Occipital lobe (tissue), 2 donors: ENCODE data around the gene RBM6. TPM values are rescaled to one million over a fixed set of nuclear protein-coding genes. Genes with fewer than 3 reads are reported as not detected.

Source experiments
- DNase-seq: peaks from one replicate; lab custom pipeline; 2025; lab: John Stamatoyannopoulos, UW
- total RNA-seq: library from RNA; depleted of rRNA; stranded (reverse); fragments of >200 nt; gene quantifications from one replicate; pipeline ENCODE4 v1.2.3, GENCODE V29; 2014

The RBM6 gene
- total RNA-seq, 1 donor from 2014 or later, result 83.3 TPM

DNA sequence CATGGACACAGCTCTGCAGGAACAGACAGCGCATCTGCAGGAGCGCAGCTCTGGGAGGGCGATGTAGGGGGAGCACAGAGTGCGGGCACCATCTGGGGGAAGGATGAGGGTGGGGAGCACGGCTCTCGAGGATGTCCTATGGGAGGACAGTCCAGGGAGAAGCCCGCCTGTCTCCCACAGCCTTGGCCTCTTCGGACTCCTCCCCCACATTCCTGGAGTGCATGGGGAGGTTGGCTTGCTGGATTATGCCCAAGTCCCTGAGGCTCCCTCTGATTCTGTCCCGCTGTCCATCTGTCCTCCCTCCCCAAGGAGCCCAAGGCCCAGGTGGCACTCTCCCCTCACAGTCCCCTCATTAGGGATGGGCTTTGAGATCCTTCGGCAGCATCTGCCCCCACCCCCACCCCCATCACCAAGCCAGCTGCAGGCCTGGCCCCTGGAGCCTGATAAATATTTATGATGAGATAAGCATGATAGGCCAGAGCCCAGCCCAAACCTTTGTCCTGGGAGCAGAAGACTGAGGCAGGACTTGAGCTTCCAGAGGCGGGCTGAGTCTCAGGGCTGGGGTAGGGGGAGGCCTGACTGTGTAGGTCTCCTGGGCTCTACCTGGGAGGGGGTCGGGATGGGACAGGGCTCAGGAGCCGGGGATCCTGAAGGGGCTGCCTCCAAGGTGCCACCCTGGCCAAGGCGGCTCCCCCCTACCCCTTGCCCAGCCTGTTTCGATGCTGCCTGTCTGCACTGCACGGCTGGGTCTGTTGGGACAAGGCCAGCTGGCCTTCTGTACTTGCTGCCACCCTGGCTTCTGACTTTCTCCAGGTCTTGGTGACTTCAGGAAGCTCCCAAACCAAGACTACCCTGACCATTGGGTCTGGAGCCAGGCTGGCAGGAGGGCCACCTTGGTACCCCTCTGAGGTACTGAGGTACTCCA lies 186.6 kb downstream of the RBM6 start:
- no peak for DNase-seq

Other genes with a start within 250 kb of the RBM6 start
- gene AMIGO3, start 220.5 kb upstream of the RBM6 start, total RNA-seq, result 0.78 TPM
- 10.6 TPM for gene GMPPB, start 216.2 kb upstream of the RBM6 start, total RNA-seq
- gene IP6K1, start 153.6 kb upstream of the RBM6 start, total RNA-seq, result 70.3 TPM
- gene CDHR4, start 140.3 kb upstream of the RBM6 start, total RNA-seq, result not detected
- gene INKA1, start 136.9 kb upstream of the RBM6 start, total RNA-seq, result 12.3 TPM
- 3.4 TPM for gene UBA7, start 126.2 kb upstream of the RBM6 start, total RNA-seq
- 2.2 TPM for gene TRAIP, start 83.6 kb upstream of the RBM6 start, total RNA-seq
- gene CAMKV, start 70.2 kb upstream of the RBM6 start, total RNA-seq, result 188 TPM
- gene MST1R, start 36.3 kb upstream of the RBM6 start, total RNA-seq, result 0.31 TPM
- gene MON1A, start 10.3 kb upstream of the RBM6 start, total RNA-seq, result 16.8 TPM
- gene RBM5, start 148.8 kb downstream of the RBM6 start, total RNA-seq, result 205 TPM
- gene SEMA3F, start 215.2 kb downstream of the RBM6 start, total RNA-seq, result 5.8 TPM